K562 (cell line): ENCODE measurements around the gene KCTD21. TPM values are rescaled to one million over a fixed set of nuclear protein-coding genes. Genes with fewer than 3 reads are reported as not detected.

ENCODE experiments used
- ATAC-seq: fragments of 200-7000 bp; cut with Tn5 transposase; 3 replicates; pipeline ENCODE4 v1.9.1; 2020; ENCODE audit warnings: moderate library complexity
- BruUV-seq: library from RNA; stranded (reverse); fragments of 400-500 nt; replicated peaks from 2 replicates; lab custom pipeline; 2021; lab: Mats Ljungman, UMichigan
- CTCF ChIA-PET: fragments of 300-600 bp; formaldehyde crosslinking; extraction: SDS; loops from one replicate; lab custom pipeline; 2021; ENCODE audit warnings: low intra/inter-chr PET ratio; lab: Yijun Ruan, JAX
- POLR2A ChIA-PET: fragments of 300-600, 350-650 bp; sonication (Branson Sonifier 250); formaldehyde crosslinking; extraction: SDS; loops from one replicate; lab custom pipeline; 2021; ENCODE audit warnings: antibody characterized with exemption, inconsistent platforms; lab: Yijun Ruan, JAX
- DNase-seq, 4 experiments: peaks; one replicate each; pipeline versions ENCODE4 v3.0.0 to v3.0.0-alpha.2; 2011 to 2018; ENCODE audit warnings: low spot score in 3 of 4, mixed read lengths in 3 of 4; ENCODE audit errors: extremely low read depth in 1 of 4
- FAIRE-seq: peaks from 2 replicates; lab custom pipeline; 2011; peaks lifted over from hg19 to GRCh38; lab: Jason Lieb, UNC
- H2AFZ ChIP-seq: 2 replicates; pipeline ENCODE4 v1.6.0; 2011; ENCODE audit warnings: low read depth, low read length, control low read depth, inconsistent platforms
- H3K27ac ChIP-seq: fragments of 200-600 bp; 3 replicates; pipeline ENCODE4 v1.8.0; 2011; ENCODE audit warnings: low read depth, mild to moderate bottlenecking, control low read depth, inconsistent platforms, low read length, moderate library complexity, mixed read lengths; ENCODE audit errors: extremely low read depth
- H3K27me3 ChIP-seq, 2 experiments: fragments of 300-600 bp in 1 of 2; 2 replicates in 1 of 2; 3 replicates in 1 of 2; pipeline versions ENCODE4 v1.6.0 to v1.8.0; 2011; ENCODE audit warnings: inconsistent platforms in 2 of 2, low read length in 2 of 2, mild to moderate bottlenecking in 1 of 2, mixed read lengths in 1 of 2, moderate library complexity in 1 of 2; ENCODE audit not compliant: control insufficient read depth in 2 of 2, insufficient read depth in 2 of 2
- H3K36me3 ChIP-seq: fragments of 300-600 bp; 3 replicates; pipeline ENCODE4 v1.8.0; 2011; ENCODE audit warnings: mild to moderate bottlenecking, low read length, inconsistent platforms; ENCODE audit not compliant: control insufficient read depth, insufficient read depth
- H3K4me1 ChIP-seq, 2 experiments: fragments of 200-600 bp in 1 of 2; replicated peaks in 1 of 2; 2 replicates in 1 of 2; 3 replicates in 1 of 2; pipeline versions ENCODE4 v1.5.1 to v1.8.0; 2011; ENCODE audit warnings: inconsistent platforms in 2 of 2, low read length in 2 of 2, mild to moderate bottlenecking in 1 of 2, mixed read lengths in 1 of 2, moderate library complexity in 1 of 2; ENCODE audit not compliant: control insufficient read depth in 2 of 2, insufficient read depth in 2 of 2
- H3K4me2 ChIP-seq: 2 replicates; pipeline ENCODE4 v1.6.1; 2011; ENCODE audit warnings: low read length, control low read depth, inconsistent platforms, mixed read lengths; ENCODE audit not compliant: insufficient read depth
- H3K4me3 ChIP-seq: fragments of 200-600 bp; sonication (generic), shearing (Covaris generic); 2 replicates; pipeline ENCODE4 v1.5.1; 2016; ENCODE audit warnings: control low read depth, inconsistent platforms
- H3K79me2 ChIP-seq: fragments of 200-600 bp; 3 replicates; pipeline ENCODE4 v1.8.0; 2011; ENCODE audit warnings: low read length, inconsistent platforms; ENCODE audit not compliant: control insufficient read depth, insufficient read depth
- H3K9ac ChIP-seq, 2 experiments: 2 replicates each; pipeline versions ENCODE4 v1.6.0 to v1.6.1; 2011; ENCODE audit warnings: low read depth in 2 of 2, low read length in 2 of 2, control low read depth in 1 of 2, inconsistent platforms in 1 of 2, mild to moderate bottlenecking in 1 of 2, mixed read lengths in 1 of 2; ENCODE audit not compliant: insufficient read depth in 1 of 2
- H3K9me1 ChIP-seq: one replicate; pipeline ENCODE4 v1.6.0; 2011; ENCODE audit warnings: inconsistent platforms, mild to moderate bottlenecking, low read length, moderate library complexity; ENCODE audit not compliant: control insufficient read depth, insufficient read depth
- H3K9me3 ChIP-seq: replicated peaks from 2 replicates; pipeline ENCODE4 v1.5.1; 2011; ENCODE audit warnings: low read depth, low read length, inconsistent platforms; ENCODE audit not compliant: control insufficient read depth, insufficient read depth
- H4K20me1 ChIP-seq: replicated peaks from 2 replicates; pipeline ENCODE4 v1.6.1; 2011; ENCODE audit warnings: low read length, inconsistent platforms, mixed read lengths; ENCODE audit not compliant: control insufficient read depth, insufficient read depth
- ELF1 ChIP-seq: fragments of 200-800 bp; sonication (Bioruptor generic); IDR thresholded peaks from 2 replicates; pipeline ENCODE4 v1.6.1; 2016; ENCODE audit warnings: missing genetic modification characterization, missing compliant biosample characterization
- KAT7 ChIP-seq: sonication (generic); formaldehyde crosslinking; IDR thresholded peaks from 2 replicates; pipeline ENCODE4 v1.8.0; 2022; ENCODE audit warnings: missing genetic modification reagents, mild to moderate bottlenecking, borderline replicate concordance
- MGA ChIP-seq: fragments of 450-650 bp; IDR thresholded peaks from 2 replicates; pipeline ENCODE4 v1.6.1; 2016; ENCODE audit warnings: mild to moderate bottlenecking, moderate library complexity
- NR3C1 ChIP-seq: sonication (generic); formaldehyde crosslinking; IDR thresholded peaks from 2 replicates; pipeline ENCODE4 v1.8.1; 2022; ENCODE audit warnings: missing genetic modification reagents
- PTBP1 ChIP-seq: fragments of 200-400 bp; formaldehyde crosslinking; IDR thresholded peaks from 2 replicates; pipeline ENCODE4 v1.6.1; 2017; ENCODE audit warnings: low read depth, low read length
- THAP12 ChIP-seq: fragments of 250-450 bp; sonication (Bioruptor Pico); IDR thresholded peaks from 2 replicates; pipeline ENCODE4 v1.9.0; 2021; ENCODE audit warnings: mild to moderate bottlenecking, inconsistent platforms
- WGBS: fragments of 100-300 bp; shearing (Covaris generic); methylation state at CpG from one replicate; pipeline ENCODE4 v1.1.6; 2016; ENCODE audit warnings: low coverage, mixed read lengths; ENCODE audit not compliant: insufficient coverage; ENCODE audit errors: missing lambda C conversion rate; 5-methylcytosine and 5-hydroxymethylcytosine counted together
- in situ Hi-C: fragments of 300-500 bp; cut with MboI; formaldehyde crosslinking; loops from 4 replicates; pipeline ENCODE4 v1.15.0; 2018; ENCODE audit warnings: inconsistent platforms, mixed read lengths
- intact Hi-C: fragments of 100-400 bp; cut with micrococcal nuclease; formaldehyde crosslinking; loops from 2 replicates; pipeline ENCODE4 v1.14.2; 2022
- polyA plus RNA-seq, 8 experiments: library from polyadenylated mRNA; depleted of rRNA in 4 of 8; stranded (reverse) in 5 of 8; unstranded in 3 of 8; fragments of >200 nt; fragmentation: Nextera tagmentation in 2 of 8; fragmentation: Illumina TruSeq in 1 of 8; extraction: Ambion mirVana in 2 of 8; extraction: Trizol in 1 of 8; gene quantifications; 2 replicates each; pipeline versions ENCODE4 v1.2.1 to v1.2.3, GENCODE V29; 2011 to 2014; ENCODE audit warnings: inconsistent platforms in 1 of 8, missing spikeins in 1 of 8
- total RNA-seq, 7 experiments: library from RNA; depleted of rRNA in 6 of 7; stranded (reverse); fragments of >200 nt in 6 of 7; fragmentation: Illumina TruSeq in 2 of 7; extraction: Trizol in 2 of 7; gene quantifications; 2 replicates each; pipeline versions ENCODE4 v1.2.1 to v1.2.3, GENCODE V29; 2011 to 2021; ENCODE audit warnings: low replicate concordance in 1 of 7
- TF ChIP-seq, protein P1 (sequence below): sonication (generic); formaldehyde crosslinking; IDR thresholded peaks from 2 replicates; pipeline ENCODE4 v1.8.0; 2022; ENCODE audit warnings: mild to moderate bottlenecking, low read depth, missing genetic modification reagents

The KCTD21 gene
- total and polyA plus RNA-seq, 9 of the 15 experiments (the other 6 are each of a cell fraction or from before 2014, with no cell fraction given), result 0.34 to 5.4 (median 1.9) TPM

DNA sequence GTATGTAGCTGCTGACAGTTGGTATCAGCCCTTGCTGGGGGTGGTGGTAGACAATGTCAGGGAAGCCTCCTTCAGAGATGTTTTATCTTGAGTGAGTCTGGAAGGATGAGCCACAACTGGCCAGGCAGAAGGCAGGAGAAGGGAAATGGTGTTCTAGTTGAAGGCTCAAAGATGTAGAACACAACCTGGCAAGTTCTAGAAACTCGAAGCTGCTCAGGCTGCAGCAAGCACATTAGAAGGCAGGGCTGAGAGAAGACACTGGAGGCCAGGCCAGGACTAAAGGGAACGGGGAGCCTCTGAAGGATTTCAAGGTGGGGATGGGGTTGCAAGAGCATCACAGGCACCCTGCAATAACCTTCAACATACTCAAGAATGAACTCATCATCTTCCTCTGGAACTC, 40.7 kb upstream of the KCTD21 start:
- Histone ChIP-seq H3K9me1 (no peaks in the 10 kb centered on the region), H3K9me3 (no peaks in the 10 kb centered on the region), H4K20me1 (no peaks in the 10 kb centered on the region), H3K4me1 (peaks cover 6 to 23% of the 10 kb centered on the region in 2 experiments; a peak in 4 of 5 replicates), H3K36me3 (peaks cover 34% of the 10 kb centered on the region; the same call in 2 of the 3 replicates), H3K4me3 (no peak overlapping the region), H3K27ac (no peak overlapping the region), H3K4me2 (no peak overlapping the region), H3K79me2 (no peaks in the 10 kb centered on the region), H3K9ac (no peak overlapping the region), H3K27me3 (no peaks in the 10 kb centered on the region), H2AFZ (no peak overlapping the region)
- intact Hi-C loops (loop anchor here (2.0 kb wide), 2 partner anchors 28 to 126 kb away; no protein-coding TSS in a partner anchor), in situ Hi-C loops (no loop called here)
- no peak for DNase-seq
- ATAC-seq, result peak; percentile 19; the same call in 2 of the 3 replicates
- BruUV-seq, result no TSS peak
- POLR2A ChIA-PET, result no interaction called here
- CTCF ChIA-PET, result interaction anchor here (1.2 to 3.2 kb wide), 3 partner anchors 203 to 357 kb away, joined by 4 to 30 read pairs (median 18); no protein-coding TSS in a partner anchor
- no peak for FAIRE-seq
- 47% methylated on average over 2 of the region's 2 CpGs for WGBS
- TF ChIP-seq KAT7 (CRISPR knock-in tag) (no peak), ELF1 (tag) (no peak), MGA (no peak), THAP12 (no peak), NR3C1 (CRISPR knock-in tag) (no peak), PTBP1 (no peak)
- TF ChIP-seq, protein P1, sequence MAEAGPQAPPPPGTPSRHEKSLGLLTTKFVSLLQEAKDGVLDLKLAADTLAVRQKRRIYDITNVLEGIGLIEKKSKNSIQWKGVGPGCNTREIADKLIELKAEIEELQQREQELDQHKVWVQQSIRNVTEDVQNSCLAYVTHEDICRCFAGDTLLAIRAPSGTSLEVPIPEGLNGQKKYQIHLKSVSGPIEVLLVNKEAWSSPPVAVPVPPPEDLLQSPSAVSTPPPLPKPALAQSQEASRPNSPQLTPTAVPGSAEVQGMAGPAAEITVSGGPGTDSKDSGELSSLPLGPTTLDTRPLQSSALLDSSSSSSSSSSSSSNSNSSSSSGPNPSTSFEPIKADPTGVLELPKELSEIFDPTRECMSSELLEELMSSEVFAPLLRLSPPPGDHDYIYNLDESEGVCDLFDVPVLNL, result no peak
